Left lung (tissue), 10 donors: Measurements from ENCODE around the gene PSTK. TPM values are rescaled to one million over a fixed set of nuclear protein-coding genes. Genes with fewer than 3 reads are reported as not detected.

Experiments
- ATAC-seq: fragments of 200-7000 bp; cut with Tn5 transposase; one replicate; pipeline ENCODE4 v1.9.1; 2020; ENCODE audit warnings: moderate library complexity
- DNase-seq, 4 donors: peaks; one replicate each; pipeline ENCODE4 v3.0.0-alpha.2; 2013 to 2020
- H3K27ac ChIP-seq, 2 donors: fragments of 200-600 bp; sonication (generic) in 1 of 2; one replicate each; pipeline versions ENCODE4 v1.5.0 to v1.8.0; 2020 to 2021
- H3K27me3 ChIP-seq, 2 donors: fragments of 200-600 bp; sonication (generic) in 1 of 2; one replicate each; pipeline versions ENCODE4 v1.5.0 to v1.8.0; 2020 to 2021
- H3K36me3 ChIP-seq, 2 donors: fragments of 200-600 bp; sonication (generic) in 1 of 2; one replicate each; pipeline versions ENCODE4 v1.5.0 to v1.8.0; 2020 to 2021
- H3K4me1 ChIP-seq, 2 donors: fragments of 200-600 bp; one replicate each; pipeline ENCODE4 v1.8.0; 2021
- H3K4me3 ChIP-seq, 2 donors: fragments of 200-600 bp; sonication (generic) in 1 of 2; one replicate each; pipeline versions ENCODE4 v1.5.0 to v1.8.0; 2020 to 2021; ENCODE audit warnings: mild to moderate bottlenecking in 1 of 2
- H3K9me3 ChIP-seq, 2 donors: fragments of 200-600 bp; sonication (generic) in 1 of 2; one replicate each; pipeline versions ENCODE4 v1.5.0 to v1.8.0; 2020 to 2021
- CTCF ChIP-seq, 2 donors: fragments of 200-600 bp; sonication (generic) in 1 of 2; IDR thresholded peaks; one replicate each; pipeline versions ENCODE4 v1.5.0 to v1.8.0; 2021; ENCODE audit warnings: antibody characterized with exemption in 2 of 2
- intact Hi-C, 2 donors: fragments of 100-400 bp; cut with DNase I; formaldehyde crosslinking; loops; one replicate each; pipeline versions ENCODE4 v1.11.2 to v1.14.2; 2022
- polyA plus RNA-seq, 6 donors: library from polyadenylated mRNA; unstranded; fragments of 120-200 nt; gene quantifications; one replicate each; pipeline ENCODE4 v1.2.1, GENCODE V29; 2013; ENCODE audit not compliant: insufficient read length in 6 of 6
- total RNA-seq, 2 donors: library from RNA; stranded (reverse); fragmentation: NEBNext Ultra II Directional; extraction: Animal tissue kit (Norgen Biotek cat#: 25700); gene quantifications; one replicate each; pipeline ENCODE4 v1.2.1, GENCODE V29; 2021
- donor health status: DM: no; HTN: yes; CAD: no.
- donor health status: DM: no; HTN: no; CAD: no.

Gene PSTK
- total and polyA plus RNA-seq, 8 donors = 3.8 to 9.9 (median 8.1) TPM

- Histone ChIP-seq H3K4me3 (no peak overlapping the region), H3K36me3 (peaks cover 0 to 12% of the 10 kb centered on the region in 2 donors), H3K4me1 (no peaks in the 10 kb centered on the region), H3K27me3 (no peaks in the 10 kb centered on the region), H3K9me3 (no peaks in the 10 kb centered on the region), H3K27ac (no peak overlapping the region)
- intact Hi-C loops = no loop called here
- no peak for TF ChIP-seq CTCF (IDR thresholded peaks at IDR 0.05)
- ATAC-seq (no peak), DNase-seq (no peak)
Measured at GRCh38 chr10:122988501-122988900, 8.3 kb downstream of the PSTK start.

GRCh38 chr10:122990278-122990677 lies 10.1 kb downstream of the PSTK start:
- ATAC-seq (no peak), DNase-seq (no peak)
- no peak for TF ChIP-seq CTCF (IDR thresholded peaks at IDR 0.05)
- Histone ChIP-seq H3K4me1 (no peaks in the 10 kb centered on the region), H3K9me3 (no peaks in the 10 kb centered on the region), H3K4me3 (no peak overlapping the region), H3K27ac (no peak overlapping the region), H3K36me3 (peaks cover 0 to 30% of the 10 kb centered on the region in 2 donors), H3K27me3 (no peaks in the 10 kb centered on the region)
- intact Hi-C loops = no loop called here

- H3K4me1 ChIP-seq = no peaks in the 10 kb centered on the region
- no peak overlapping the region for H3K4me3 ChIP-seq
- H3K27me3 ChIP-seq = no peaks in the 10 kb centered on the region
- intact Hi-C loops = no loop called here
- no peaks in the 10 kb centered on the region for H3K9me3 ChIP-seq
- peaks cover 0 to 46% of the 10 kb centered on the region in 2 donors for H3K36me3 ChIP-seq
- TF ChIP-seq CTCF (IDR thresholded peaks at IDR 0.05) = no peak
- ATAC-seq (no peak), DNase-seq (no peak)
- H3K27ac ChIP-seq = no peak overlapping the region
Measured at GRCh38 chr10:122992031-122992585, 11.9 kb downstream of the PSTK start.

- intact Hi-C loops = no loop called here
- DNase-seq (peak in 1 of 4 donors; percentile 43), ATAC-seq (no peak)
- TF ChIP-seq CTCF (IDR thresholded peaks at IDR 0.05) = no peak
- no peaks in the 10 kb centered on the region for H3K9me3 ChIP-seq
- H3K4me3 ChIP-seq = no peak overlapping the region
- no peaks in the 10 kb centered on the region for H3K4me1 ChIP-seq
- H3K36me3 ChIP-seq = peaks cover 0 to 57% of the 10 kb centered on the region in 2 donors
- no peaks in the 10 kb centered on the region for H3K27me3 ChIP-seq
- no peak overlapping the region for H3K27ac ChIP-seq
Measured at GRCh38 chr10:122993797-122994336, 13.7 kb downstream of the PSTK start.

GRCh38 chr10:122995936-122996335 lies 15.7 kb downstream of the PSTK start:
- H3K36me3 ChIP-seq = peaks cover 0 to 53% of the 10 kb centered on the region in 2 donors
- no peaks in the 10 kb centered on the region for H3K27me3 ChIP-seq
- no peaks in the 10 kb centered on the region for H3K9me3 ChIP-seq
- H3K4me1 ChIP-seq = peaks cover 0 to 5% of the 10 kb centered on the region in 2 donors
- no peak for TF ChIP-seq CTCF (IDR thresholded peaks at IDR 0.05)
- ATAC-seq = no peak
- no peak overlapping the region for H3K4me3 ChIP-seq
- H3K27ac ChIP-seq = no peak overlapping the region
- DNase-seq = no peak
- intact Hi-C loops = no loop called here
